Endothelial cell of umbilical vein (primary cell): ENCODE results near the gene CPT2.

Source experiments
- CTCF ChIP-seq, 2 donors: IDR thresholded peaks; 1 replicate in 1 of 2; 2 replicates in 1 of 2; pipeline ENCODE4 v1.5.1; 2011; ENCODE audit warnings: low read length in 2 of 2, mild to moderate bottlenecking in 2 of 2, moderate library complexity in 2 of 2, control low read depth in 1 of 2, inconsistent platforms in 1 of 2, low read depth in 1 of 2; ENCODE audit not compliant: insufficient read depth in 1 of 2; ENCODE audit errors: extremely low read depth in 1 of 2
- EZH2 ChIP-seq: IDR thresholded peaks from 2 replicates; pipeline ENCODE4 v1.6.1; 2012; ENCODE audit warnings: borderline replicate concordance, low read depth, mild to moderate bottlenecking, moderate library complexity, low read length, inconsistent platforms; ENCODE audit not compliant: severe bottlenecking
- FOS ChIP-seq: IDR thresholded peaks from 2 replicates; pipeline ENCODE4 v1.6.1; 2011; ENCODE audit warnings: mild to moderate bottlenecking, low read length, moderate library complexity, borderline replicate concordance; ENCODE audit not compliant: insufficient read depth
- MAX ChIP-seq: IDR thresholded peaks from 2 replicates; pipeline ENCODE4 v1.6.1; 2011; ENCODE audit not compliant: insufficient read depth, insufficient read length
- POLR2A ChIP-seq: IDR thresholded peaks from 2 replicates; pipeline ENCODE4 v1.6.1; 2012; ENCODE audit warnings: low read depth, mild to moderate bottlenecking, control low read depth, low read length
- POLR2AphosphoS5 ChIP-seq: IDR thresholded peaks from 2 replicates; pipeline ENCODE4 v1.6.1; 2012; ENCODE audit warnings: low read depth, mild to moderate bottlenecking, control low read depth, low read length, moderate library complexity; ENCODE audit not compliant: insufficient read depth

- no peak for TF ChIP-seq FOS
- no peak for TF ChIP-seq CTCF (IDR thresholded peaks at IDR 0.05; ENCODE audit: extremely low read depth in 1 of 2, insufficient read depth in 1 of 2, low read depth in 1 of 2, low read length in 2 of 2)
- TF ChIP-seq EZH2 = no peak
- TF ChIP-seq POLR2A = no peak
- TF ChIP-seq POLR2AphosphoS5 = no peak
- no peak for TF ChIP-seq MAX
Observed at GRCh38 chr1:53206735-53207379, 10.2 kb downstream of the CPT2 start.
